Nephron (organoid): ENCODE measurements around the gene FCAMR.

ENCODE experiments used
- H3K27ac Mint-ChIP-seq, 3 experiments: 2 replicates each; pipeline ENCODE4 v1.8.0; 2020; ENCODE audit warnings: mixed read lengths in 3 of 3, mild to moderate bottlenecking in 2 of 3, moderate library complexity in 1 of 3
- H3K27me3 Mint-ChIP-seq: 2 replicates; pipeline ENCODE4 v1.8.0; 2021; ENCODE audit warnings: low read depth, mild to moderate bottlenecking, moderate library complexity, mixed read lengths
- H3K36me3 Mint-ChIP-seq: 2 replicates; pipeline ENCODE4 v1.8.0; 2020; ENCODE audit warnings: low read depth, mixed read lengths
- H3K4me1 Mint-ChIP-seq: 2 replicates; pipeline ENCODE4 v1.8.0; 2020; ENCODE audit warnings: mixed read lengths
- H3K4me3 Mint-ChIP-seq, 3 experiments: 2 replicates each; pipeline ENCODE4 v1.8.0; 2020; ENCODE audit warnings: mild to moderate bottlenecking in 3 of 3, mixed read lengths in 3 of 3, moderate library complexity in 2 of 3
- H3K9me3 Mint-ChIP-seq: 2 replicates; pipeline ENCODE4 v1.8.0; 2020; ENCODE audit warnings: mixed read lengths
- TF ChIP-seq, protein P1 (sequence below), 3 experiments: fragments of 200-600 bp; sonication (generic); IDR thresholded peaks; one replicate each; pipeline ENCODE4 v1.5.0; 2021; ENCODE audit warnings: antibody characterized with exemption in 3 of 3; ENCODE audit not compliant: unreplicated experiment in 3 of 3

Gene FCAMR

DNA sequence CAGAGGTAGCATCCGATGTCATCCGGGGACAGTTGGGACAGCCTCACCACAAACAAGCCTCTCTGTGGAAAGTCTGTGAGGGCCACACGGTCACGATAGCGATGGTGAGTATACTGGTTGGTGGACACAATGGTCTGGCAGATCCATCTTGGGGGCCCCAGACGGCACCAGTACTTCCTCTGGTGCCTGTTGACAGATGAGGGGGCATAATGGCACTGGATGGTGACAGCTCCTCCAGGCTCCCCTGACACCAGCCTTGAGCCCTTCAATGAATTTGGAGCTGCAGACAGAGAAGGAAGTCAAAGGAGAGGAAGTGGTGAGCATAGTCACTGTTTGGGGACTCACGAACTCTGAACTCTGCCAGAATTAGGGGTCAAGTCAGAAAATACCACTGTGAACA, 8.0 kb downstream of the FCAMR start:
- Mint-ChIP-seq H3K4me1 (no peaks in the 10 kb centered on the region), H3K27ac (no peak overlapping the region), H3K27me3 (peaks cover 8% of the 10 kb centered on the region), H3K9me3 (no peaks in the 10 kb centered on the region), H3K4me3 (no peak overlapping the region), H3K36me3 (no peaks in the 10 kb centered on the region)
- TF ChIP-seq, protein P1, sequence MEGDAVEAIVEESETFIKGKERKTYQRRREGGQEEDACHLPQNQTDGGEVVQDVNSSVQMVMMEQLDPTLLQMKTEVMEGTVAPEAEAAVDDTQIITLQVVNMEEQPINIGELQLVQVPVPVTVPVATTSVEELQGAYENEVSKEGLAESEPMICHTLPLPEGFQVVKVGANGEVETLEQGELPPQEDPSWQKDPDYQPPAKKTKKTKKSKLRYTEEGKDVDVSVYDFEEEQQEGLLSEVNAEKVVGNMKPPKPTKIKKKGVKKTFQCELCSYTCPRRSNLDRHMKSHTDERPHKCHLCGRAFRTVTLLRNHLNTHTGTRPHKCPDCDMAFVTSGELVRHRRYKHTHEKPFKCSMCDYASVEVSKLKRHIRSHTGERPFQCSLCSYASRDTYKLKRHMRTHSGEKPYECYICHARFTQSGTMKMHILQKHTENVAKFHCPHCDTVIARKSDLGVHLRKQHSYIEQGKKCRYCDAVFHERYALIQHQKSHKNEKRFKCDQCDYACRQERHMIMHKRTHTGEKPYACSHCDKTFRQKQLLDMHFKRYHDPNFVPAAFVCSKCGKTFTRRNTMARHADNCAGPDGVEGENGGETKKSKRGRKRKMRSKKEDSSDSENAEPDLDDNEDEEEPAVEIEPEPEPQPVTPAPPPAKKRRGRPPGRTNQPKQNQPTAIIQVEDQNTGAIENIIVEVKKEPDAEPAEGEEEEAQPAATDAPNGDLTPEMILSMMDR (IDR thresholded peaks at IDR 0.05; ENCODE audit: unreplicated experiment in 3 of 3) = no peak

DNA sequence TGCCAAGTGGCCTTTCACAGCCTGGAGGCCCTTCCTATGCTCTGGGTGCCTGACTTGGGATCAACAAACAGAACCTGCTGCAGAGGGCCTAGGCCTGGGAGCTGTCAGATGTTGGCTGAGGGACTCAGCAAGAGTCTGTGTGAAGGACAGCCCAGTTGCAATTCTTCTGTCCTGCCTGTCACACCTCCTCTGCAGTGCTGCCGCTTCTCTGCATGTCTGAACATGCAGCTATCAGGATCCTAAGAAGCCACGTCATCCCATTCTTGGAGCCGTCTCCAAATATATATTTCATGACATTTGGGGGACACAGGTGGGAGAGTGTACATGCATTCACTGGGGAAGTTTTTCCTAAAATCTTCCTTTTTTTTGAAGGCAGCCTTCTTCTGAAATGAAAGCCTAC, 8.6 kb downstream of the FCAMR start:
- Mint-ChIP-seq H3K27me3 (peaks cover 12% of the 10 kb centered on the region), H3K27ac (no peak overlapping the region), H3K9me3 (no peaks in the 10 kb centered on the region), H3K36me3 (no peaks in the 10 kb centered on the region), H3K4me3 (no peak overlapping the region), H3K4me1 (no peaks in the 10 kb centered on the region)
- TF ChIP-seq, protein P1 (IDR thresholded peaks at IDR 0.05; ENCODE audit: unreplicated experiment in 3 of 3) = no peak

DNA sequence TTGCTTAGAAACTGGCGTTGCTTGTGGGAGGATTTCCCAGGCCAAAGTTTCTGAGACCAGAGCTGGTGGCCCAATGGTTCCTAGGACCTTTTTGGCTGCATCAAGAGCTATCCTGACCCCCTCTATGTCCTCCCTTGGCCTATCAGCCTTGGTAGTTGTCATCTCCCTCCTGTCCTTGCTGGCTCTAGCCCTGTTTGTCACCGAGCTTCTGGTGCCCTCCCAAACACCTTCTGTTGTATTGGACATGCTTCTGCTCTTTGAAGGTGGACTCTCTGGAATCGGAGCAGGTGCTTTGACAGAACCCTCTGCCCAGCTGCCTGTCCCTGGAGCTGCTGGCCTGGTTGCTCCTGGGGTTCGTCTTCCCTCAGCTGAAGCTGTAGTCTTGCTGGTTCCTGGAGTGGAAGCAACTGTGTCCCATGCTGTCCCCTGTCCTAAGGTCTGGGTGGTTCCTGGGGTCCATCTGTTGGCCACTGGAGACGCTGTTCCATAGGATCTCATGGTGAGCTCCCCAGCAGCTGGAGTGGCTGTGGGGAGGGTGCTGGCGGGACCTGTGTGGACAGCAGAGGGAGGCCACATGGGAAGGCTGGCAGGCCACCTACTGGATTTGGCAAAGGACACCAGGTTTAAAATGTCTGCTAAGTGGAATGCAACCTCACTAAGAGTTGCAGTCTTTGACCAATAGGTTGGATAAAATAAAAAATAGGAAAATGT, 9.4 kb downstream of the FCAMR start:
- Mint-ChIP-seq H3K4me3 (no peak overlapping the region), H3K36me3 (no peaks in the 10 kb centered on the region), H3K9me3 (no peaks in the 10 kb centered on the region), H3K4me1 (peaks cover 1% of the 10 kb centered on the region), H3K27me3 (peaks cover 17% of the 10 kb centered on the region), H3K27ac (no peak overlapping the region)
- TF ChIP-seq, protein P1 (IDR thresholded peaks at IDR 0.05; ENCODE audit: unreplicated experiment in 3 of 3) = no peak

DNA sequence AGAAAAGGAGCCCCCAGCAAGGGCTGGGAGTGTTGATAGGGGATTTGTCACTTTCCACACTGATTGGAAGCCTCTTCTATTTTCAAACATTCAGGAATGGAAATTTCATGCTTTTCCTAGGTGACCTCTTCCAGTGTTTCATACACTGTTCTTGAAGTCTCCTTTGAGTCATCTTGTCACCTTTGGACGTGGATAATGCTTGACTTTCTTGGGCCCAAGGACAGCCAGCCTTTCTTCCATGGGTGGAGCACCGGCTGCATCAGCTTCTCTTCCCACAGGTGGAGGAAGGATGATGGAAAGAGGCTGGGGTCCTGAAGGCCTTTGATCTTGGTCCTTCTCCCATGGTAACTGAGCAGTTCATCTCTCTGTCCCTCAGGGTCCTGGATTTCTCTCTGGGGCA, 12.1 kb downstream of the FCAMR start:
- no peaks in the 10 kb centered on the region for H3K9me3 Mint-ChIP-seq
- H3K27ac Mint-ChIP-seq = no peak overlapping the region
- H3K4me1 Mint-ChIP-seq = peaks cover 17% of the 10 kb centered on the region
- no peak overlapping the region for H3K4me3 Mint-ChIP-seq
- TF ChIP-seq, protein P1 (IDR thresholded peaks at IDR 0.05; ENCODE audit: unreplicated experiment in 3 of 3) = no peak
- no peaks in the 10 kb centered on the region for H3K36me3 Mint-ChIP-seq
- H3K27me3 Mint-ChIP-seq = peaks cover 17% of the 10 kb centered on the region

DNA sequence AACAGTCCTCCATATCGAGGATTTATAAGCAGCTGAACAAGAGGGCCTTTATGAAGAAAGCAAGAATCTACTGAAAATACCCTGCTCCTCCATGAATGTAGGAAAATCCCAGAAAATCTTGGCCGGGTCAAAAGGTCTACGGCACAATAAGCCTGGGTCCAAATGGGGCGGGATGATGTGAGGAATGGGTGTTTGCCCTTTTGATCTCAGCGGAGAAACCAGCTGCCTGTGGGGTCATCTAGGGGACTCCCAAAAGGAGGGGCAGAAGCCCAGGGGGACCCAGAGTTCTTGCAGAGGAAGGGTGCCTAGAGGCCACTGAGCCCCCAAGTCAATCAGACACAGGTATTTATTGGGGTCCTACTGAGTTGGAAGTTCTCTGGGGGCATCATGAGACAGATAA, 12.6 kb downstream of the FCAMR start:
- Mint-ChIP-seq H3K36me3 (no peaks in the 10 kb centered on the region), H3K4me1 (peaks cover 17% of the 10 kb centered on the region), H3K4me3 (no peak overlapping the region), H3K27me3 (peaks cover 17% of the 10 kb centered on the region), H3K9me3 (no peaks in the 10 kb centered on the region), H3K27ac (no peak overlapping the region)
- TF ChIP-seq, protein P1 (IDR thresholded peaks at IDR 0.05; ENCODE audit: unreplicated experiment in 3 of 3) = no peak
